GM15510 (cell line): ENCODE data around the gene DNAH14.
A peak's percentile ranks its signal among the peaks of the same experiment; 100 is the strongest.

Experiments
- POLR2A ChIP-seq: IDR thresholded peaks from 3 replicates; pipeline ENCODE4 v1.6.1; 2011; ENCODE audit warnings: borderline replicate concordance; ENCODE audit not compliant: insufficient read length; ENCODE audit errors: extremely low read depth

DNAH14 gene

GRCh38 chr1:224929335-224930237 lies at the start of gene DNAH14:
TSS of gene DNAH14 (plus strand) at chr1:224929675. CDS start at chr1:224952703, 23,028 bp downstream.
- TF ChIP-seq POLR2A = peak; percentile 26

GRCh38 chr1:224880593-224881307 lies 48.7 kb upstream of the DNAH14 start:
- no peak for TF ChIP-seq POLR2A

GRCh38 chr1:224881762-224882211 lies 47.7 kb upstream of the DNAH14 start:
- no peak for TF ChIP-seq POLR2A

GRCh38 chr1:224882264-224882663 lies 47.2 kb upstream of the DNAH14 start:
- no peak for TF ChIP-seq POLR2A

- no peak for TF ChIP-seq POLR2A
Measured at GRCh38 chr1:224883091-224883490, 46.4 kb upstream of the DNAH14 start.

GRCh38 chr1:224884361-224884801 lies 45.1 kb upstream of the DNAH14 start:
- no peak for TF ChIP-seq POLR2A

- no peak for TF ChIP-seq POLR2A
Measured at GRCh38 chr1:224894915-224895314, 34.6 kb upstream of the DNAH14 start.

- TF ChIP-seq POLR2A = no peak
Measured at GRCh38 chr1:224896130-224896781, 33.2 kb upstream of the DNAH14 start.

- TF ChIP-seq POLR2A = no peak
Measured at GRCh38 chr1:224897529-224898327, 31.7 kb upstream of the DNAH14 start.

- TF ChIP-seq POLR2A = no peak
Measured at GRCh38 chr1:224898937-224899336, 30.5 kb upstream of the DNAH14 start.

- TF ChIP-seq POLR2A = no peak
Measured at GRCh38 chr1:224900062-224900630, 29.3 kb upstream of the DNAH14 start.

- TF ChIP-seq POLR2A = no peak
Measured at GRCh38 chr1:224901087-224901810, 28.2 kb upstream of the DNAH14 start.

GRCh38 chr1:224903955-224904354 lies 25.5 kb upstream of the DNAH14 start:
- TF ChIP-seq POLR2A = no peak

- no peak for TF ChIP-seq POLR2A
Measured at GRCh38 chr1:224906340-224906739, 23.1 kb upstream of the DNAH14 start.

GRCh38 chr1:224911217-224911616 lies 18.3 kb upstream of the DNAH14 start:
- TF ChIP-seq POLR2A = no peak
